Putamen (tissue), 1 donor: ENCODE measurements around the gene WNT1.

ENCODE experiments used
- DNase-seq: peaks from one replicate; pipeline ENCODE4 v3.0.0-alpha.2; 2016; ENCODE audit warnings: low spot score

Gene WNT1

GRCh38 chr12:48961801-48962200 lies 16.3 kb upstream of the WNT1 start:
- DNase-seq = no peak

GRCh38 chr12:48965298-48965838 lies 12.8 kb upstream of the WNT1 start:
- no peak for DNase-seq

DNA sequence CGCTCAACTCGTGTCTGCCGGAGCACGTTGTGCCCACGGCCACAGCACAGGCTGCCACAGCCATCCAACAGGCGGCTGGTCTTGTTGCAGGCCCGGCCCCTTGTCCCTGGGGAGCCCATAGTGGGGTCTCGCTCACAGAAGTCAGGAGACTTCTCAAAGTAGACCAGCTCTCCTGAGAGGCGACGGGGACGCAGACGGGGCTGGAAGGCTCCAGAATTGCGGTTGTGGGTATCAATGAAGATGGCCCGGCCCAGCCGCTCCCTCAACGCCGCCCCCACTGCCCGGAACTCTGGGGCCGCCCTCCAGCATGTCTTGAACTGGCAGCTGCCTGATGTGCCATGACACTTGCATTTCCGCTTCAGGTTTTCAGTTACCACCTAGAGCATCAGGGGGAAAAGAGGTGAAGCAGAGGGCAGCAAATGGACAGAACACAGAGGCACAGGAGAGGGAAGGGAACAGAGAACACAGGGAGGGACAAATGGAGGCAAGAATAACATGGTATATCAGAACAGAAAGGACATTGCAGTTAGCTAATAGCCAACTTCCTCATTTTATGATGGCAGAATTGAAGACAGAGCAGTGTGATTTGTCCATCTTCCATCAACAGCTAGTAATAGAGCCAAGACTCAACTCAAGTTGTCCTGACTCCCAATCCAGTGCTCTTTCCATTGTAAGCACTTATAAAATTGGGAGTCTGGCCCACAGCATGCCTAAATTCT lies 11.8 kb upstream of the WNT1 start:
- DNase-seq = no peak

DNA sequence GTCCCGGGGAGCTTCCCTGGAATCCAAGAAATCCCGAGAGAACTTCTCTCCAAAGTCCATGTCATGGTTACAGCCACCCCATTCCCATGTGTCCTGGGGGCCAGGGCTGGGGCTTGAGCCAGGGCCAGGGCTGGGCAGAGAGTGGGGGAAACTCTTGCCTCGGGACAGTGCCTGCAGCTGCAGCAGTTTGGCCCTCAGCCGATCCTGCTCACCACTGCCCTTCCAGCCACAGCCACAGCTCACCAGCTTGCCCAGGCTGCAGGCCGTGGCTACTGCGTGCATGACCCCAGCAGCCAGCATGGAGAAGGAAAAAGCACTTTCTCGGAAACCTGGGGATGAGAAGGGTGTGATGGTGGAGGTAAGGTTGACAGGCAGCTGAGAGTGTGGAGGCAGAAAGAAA lies 10.1 kb upstream of the WNT1 start:
- no peak for DNase-seq

GRCh38 chr12:48968467-48968866 lies 9.7 kb upstream of the WNT1 start:
- no peak for DNase-seq

DNA sequence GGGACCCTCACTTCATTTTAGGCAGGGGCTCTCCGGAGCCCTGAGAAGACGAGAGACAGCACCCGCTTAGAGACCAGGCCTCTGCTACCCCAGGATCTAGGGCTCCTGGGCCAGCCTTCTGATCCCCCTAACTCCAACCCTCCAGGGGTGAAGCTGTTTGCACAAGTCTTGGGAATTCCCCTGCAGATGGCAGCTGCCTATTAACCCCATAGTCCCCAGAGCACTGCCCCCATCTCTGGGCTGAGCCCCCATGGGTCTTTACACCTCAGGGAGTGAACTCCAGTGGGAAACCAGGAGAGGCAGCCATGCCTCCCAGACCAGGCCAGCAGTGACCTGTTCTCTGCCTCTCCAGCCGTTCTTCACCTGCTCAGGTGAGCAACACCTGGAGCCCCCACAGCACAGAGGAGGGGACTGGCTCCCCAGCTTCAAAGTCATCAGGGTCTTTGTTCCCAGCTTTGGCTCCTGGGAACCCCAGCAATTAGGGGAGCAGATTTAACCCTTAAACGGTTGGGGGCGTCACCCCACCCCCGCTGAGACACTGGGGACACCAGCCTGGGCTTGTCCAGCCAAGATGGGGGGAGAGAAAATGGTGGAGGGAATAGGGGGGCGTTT lies 8.9 kb upstream of the WNT1 start:
- DNase-seq = no peak

DNA sequence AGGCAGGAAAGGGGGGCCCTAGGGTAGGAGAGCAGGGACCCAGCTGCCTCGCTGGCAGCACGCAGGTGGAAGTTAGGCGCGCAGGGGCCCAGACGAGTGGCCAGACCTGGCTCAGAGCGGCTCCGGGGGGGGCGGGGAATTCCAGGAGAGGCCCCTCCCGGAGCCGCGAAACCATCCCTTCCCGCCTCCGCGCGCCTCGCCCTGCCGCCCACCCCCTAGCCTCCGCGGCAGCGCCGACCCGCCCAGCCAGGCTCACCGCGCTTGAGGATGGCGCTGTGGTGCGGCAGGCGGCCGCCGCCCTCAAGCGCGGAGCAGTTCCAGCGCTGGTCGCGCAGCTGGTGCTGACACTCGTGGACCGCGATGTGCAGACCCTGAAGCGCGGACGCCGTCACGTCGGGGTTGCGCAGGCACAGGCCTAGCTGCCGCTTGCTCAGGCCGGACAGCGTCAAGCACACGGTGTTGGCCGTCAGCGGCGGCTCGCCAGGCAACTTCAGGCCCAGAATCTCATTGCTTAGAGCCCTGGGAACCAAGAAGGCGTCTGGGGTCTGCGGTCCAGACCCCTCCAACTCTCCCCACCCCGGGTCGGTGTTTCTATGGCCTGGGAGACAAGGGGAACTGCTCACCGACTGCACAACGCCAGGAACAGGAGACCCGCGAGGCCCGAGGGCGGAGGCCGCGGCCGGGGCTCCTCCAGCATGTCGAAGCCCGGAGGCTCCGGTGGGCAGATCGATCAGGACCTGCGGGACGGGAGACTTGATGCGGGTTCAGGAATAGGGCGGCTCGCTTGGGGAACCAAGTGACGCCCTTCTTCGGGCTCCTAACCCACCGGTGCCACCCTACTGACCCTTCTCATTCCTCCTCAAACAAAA lies 8.1 kb upstream of the WNT1 start:
- DNase-seq = no peak

DNA sequence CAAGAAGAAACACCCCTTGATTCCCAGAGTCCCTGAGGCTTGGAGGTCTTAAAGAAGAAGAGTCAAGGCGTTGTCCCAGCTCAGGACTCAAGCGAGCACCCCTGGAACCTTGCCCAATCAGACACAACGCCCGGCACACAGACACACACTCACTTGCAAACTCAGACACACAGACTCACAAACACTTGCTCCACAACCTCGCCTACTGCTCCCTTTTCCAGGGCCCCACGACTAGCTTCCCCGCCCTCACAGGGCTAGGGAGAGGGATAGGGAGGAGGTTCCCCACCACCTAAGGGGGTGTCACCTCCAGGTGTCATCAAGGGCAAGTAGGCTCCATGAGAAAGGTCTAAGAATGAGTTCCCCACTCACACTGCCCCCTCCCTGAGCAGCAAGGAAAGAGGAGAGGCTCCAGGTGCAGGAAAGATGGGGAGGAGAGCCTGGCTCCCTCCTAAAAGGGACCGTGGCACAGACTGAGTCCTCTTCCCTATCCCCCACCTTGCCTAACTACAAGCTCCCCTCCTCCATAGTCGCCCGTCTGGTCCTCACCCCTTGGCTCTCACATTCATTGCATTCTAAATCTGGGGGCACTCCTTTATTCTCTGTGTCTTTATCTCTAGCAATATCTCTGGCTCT lies 7.3 kb upstream of the WNT1 start:
- DNase-seq = no peak

DNA sequence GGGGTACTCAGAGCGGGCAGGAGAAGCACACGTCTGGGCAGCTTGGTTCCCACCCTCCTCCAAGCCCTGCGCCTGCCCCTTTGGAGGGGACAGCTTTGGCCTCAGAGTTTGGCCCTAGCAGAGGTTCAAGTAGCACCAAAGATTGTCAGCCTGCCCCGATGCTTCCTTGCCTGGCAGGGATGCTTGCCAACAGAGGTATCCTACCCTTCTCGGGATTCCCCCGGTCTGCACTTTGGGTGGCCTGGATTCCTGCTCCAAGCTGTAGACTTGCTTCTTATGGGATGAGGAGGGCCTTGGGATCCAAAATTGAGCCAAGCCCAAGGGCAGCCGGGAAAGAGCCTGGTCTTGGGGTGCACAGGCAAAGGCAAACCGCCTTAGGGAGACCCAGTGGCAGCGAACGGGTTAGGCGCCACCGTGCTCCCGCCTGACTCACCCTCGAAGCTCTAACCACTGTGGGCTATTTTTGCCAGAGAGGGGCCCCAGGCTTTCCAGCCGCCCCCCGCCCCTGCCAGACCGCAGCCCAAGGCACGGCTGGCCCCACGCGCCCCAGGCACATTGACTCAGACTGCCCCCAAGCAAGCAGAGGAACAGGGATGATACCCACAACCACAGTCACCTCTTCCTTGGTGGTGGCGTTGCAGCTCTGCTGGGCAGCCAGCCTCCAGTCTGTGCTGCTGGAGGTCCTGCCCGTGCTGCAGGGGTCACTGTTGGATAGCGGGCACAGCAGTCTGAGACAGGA lies 5.7 kb upstream of the WNT1 start:
- no peak for DNase-seq

GRCh38 chr12:48972952-48973483 lies 5.1 kb upstream of the WNT1 start:
- no peak for DNase-seq

DNA sequence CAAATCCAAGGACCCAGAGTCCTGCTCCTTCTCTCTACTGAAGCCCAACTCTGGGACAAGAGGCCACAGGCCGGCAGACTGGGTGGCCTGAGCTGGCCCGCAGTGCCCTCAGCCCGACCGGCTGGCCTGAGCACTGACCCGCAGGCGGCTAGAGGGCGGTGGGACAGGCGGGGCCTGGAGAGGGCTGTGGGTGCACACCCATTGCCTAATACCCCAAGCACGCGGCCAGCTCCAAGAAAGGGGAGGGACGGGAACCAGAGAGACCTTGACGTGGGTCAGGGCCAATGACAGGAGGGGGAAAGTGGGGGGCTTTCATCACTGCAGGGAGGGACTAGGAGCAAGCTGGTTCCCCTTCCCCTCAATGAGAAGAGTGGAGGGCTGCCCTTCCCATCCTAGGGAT lies 4.6 kb upstream of the WNT1 start:
- no peak for DNase-seq

- DNase-seq = no peak
Observed at GRCh38 chr12:48973941-48974673, 4.0 kb upstream of the WNT1 start.

GRCh38 chr12:48977290-48978281 lies 536 bp upstream of the WNT1 start:
- DNase-seq = no peak

GRCh38 chr12:48978741-48979601 lies 849 bp downstream of the WNT1 start:
- DNase-seq = no peak

- no peak for DNase-seq
Observed at GRCh38 chr12:48979602-48980388, 1.7 kb downstream of the WNT1 start.

DNA sequence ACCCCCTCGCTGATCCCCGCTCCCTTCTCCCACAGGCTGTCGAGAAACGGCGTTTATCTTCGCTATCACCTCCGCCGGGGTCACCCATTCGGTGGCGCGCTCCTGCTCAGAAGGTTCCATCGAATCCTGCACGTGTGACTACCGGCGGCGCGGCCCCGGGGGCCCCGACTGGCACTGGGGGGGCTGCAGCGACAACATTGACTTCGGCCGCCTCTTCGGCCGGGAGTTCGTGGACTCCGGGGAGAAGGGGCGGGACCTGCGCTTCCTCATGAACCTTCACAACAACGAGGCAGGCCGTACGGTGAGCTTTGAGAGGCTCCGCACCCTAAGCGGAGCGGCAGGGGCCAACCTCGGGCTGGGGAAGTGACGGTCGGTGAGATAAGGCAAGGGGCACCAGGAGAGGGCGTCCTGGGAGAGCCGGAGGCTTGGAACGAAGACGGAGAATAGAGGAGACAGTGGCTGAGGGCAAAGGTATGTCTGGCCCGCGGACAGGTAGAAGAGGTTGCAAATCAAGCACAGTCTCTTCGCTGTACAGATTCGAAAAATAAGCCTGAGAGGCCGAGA lies 2.3 kb downstream of the WNT1 start:
- no peak for DNase-seq
